Neuronal stem cell (in vitro differentiated cells): ENCODE measurements around the gene DUSP1.

Experiments
- DNase-seq: peaks from one replicate; pipeline ENCODE4 v3.0.0-alpha.2; 2013; ENCODE audit warnings: low spot score
- H2AFZ ChIP-seq: one replicate; pipeline ENCODE4 v1.6.1; 2013; ENCODE audit warnings: mild to moderate bottlenecking, low read length, inconsistent platforms
- H2AK5ac ChIP-seq: 2 replicates; pipeline ENCODE4 v1.6.1; 2013; ENCODE audit warnings: low read depth, mild to moderate bottlenecking, inconsistent platforms, low read length, moderate library complexity, mixed read lengths
- H2BK120ac ChIP-seq: 2 replicates; pipeline ENCODE4 v1.6.1; 2013; ENCODE audit warnings: low read depth, mild to moderate bottlenecking, inconsistent platforms, low read length, moderate library complexity, mixed read lengths
- H2BK12ac ChIP-seq: one replicate; pipeline ENCODE4 v1.6.1; 2013; ENCODE audit warnings: low read length, inconsistent platforms
- H2BK15ac ChIP-seq: 2 replicates; pipeline ENCODE4 v1.6.1; 2013; ENCODE audit warnings: mild to moderate bottlenecking, low read length, inconsistent platforms, mixed read lengths
- H2BK5ac ChIP-seq: one replicate; pipeline ENCODE4 v1.6.1; 2013; ENCODE audit warnings: inconsistent platforms, mild to moderate bottlenecking, low read length, moderate library complexity
- H3K14ac ChIP-seq: one replicate; pipeline ENCODE4 v1.6.1; 2013; ENCODE audit warnings: low read length, inconsistent platforms
- H3K18ac ChIP-seq: 2 replicates; pipeline ENCODE4 v1.6.1; 2013; ENCODE audit warnings: low read length, inconsistent platforms
- H3K23ac ChIP-seq: 2 replicates; pipeline ENCODE4 v1.6.1; 2013; ENCODE audit warnings: low read depth, mild to moderate bottlenecking, mixed read lengths, low read length, inconsistent platforms; ENCODE audit not compliant: poor library complexity
- H3K27ac ChIP-seq: replicated peaks from 3 replicates; pipeline ENCODE4 v1.5.1; 2013; ENCODE audit warnings: low read length, inconsistent platforms
- H3K27me3 ChIP-seq, 3 experiments: 2 replicates each; pipeline ENCODE4 v1.6.1; 2013; ENCODE audit warnings: low read length in 3 of 3, mild to moderate bottlenecking in 2 of 3, inconsistent platforms in 1 of 3, low read depth in 1 of 3, mixed read lengths in 1 of 3, moderate library complexity in 1 of 3; ENCODE audit not compliant: control insufficient read depth in 3 of 3, insufficient read depth in 3 of 3
- H3K36me3 ChIP-seq, 2 donors: replicated peaks in 1 of 2; 2 replicates each; pipeline ENCODE4 v1.6.1; 2013; ENCODE audit warnings: low read length in 2 of 2; ENCODE audit not compliant: control insufficient read depth in 2 of 2, insufficient read depth in 2 of 2
- H3K4ac ChIP-seq: 2 replicates; pipeline ENCODE4 v1.6.1; 2013; ENCODE audit warnings: inconsistent platforms, mild to moderate bottlenecking, low read length, moderate library complexity
- H3K4me1 ChIP-seq, 2 donors: 1 replicate in 1 of 2; 2 replicates in 1 of 2; pipeline ENCODE4 v1.6.1; 2013; ENCODE audit warnings: low read length in 2 of 2, low read depth in 1 of 2; ENCODE audit not compliant: control insufficient read depth in 2 of 2, insufficient read depth in 1 of 2
- H3K4me2 ChIP-seq: one replicate; pipeline ENCODE4 v1.6.1; 2013; ENCODE audit warnings: mild to moderate bottlenecking, low read length, inconsistent platforms; ENCODE audit not compliant: insufficient read depth, poor library complexity, severe bottlenecking
- H3K4me3 ChIP-seq, 2 donors: 2 replicates each; pipeline ENCODE4 v1.5.1; 2013; ENCODE audit warnings: low read length in 2 of 2, mild to moderate bottlenecking in 2 of 2, inconsistent platforms in 1 of 2, moderate library complexity in 1 of 2
- H3K79me1 ChIP-seq: one replicate; pipeline ENCODE4 v1.6.1; 2013; ENCODE audit warnings: low read depth, mild to moderate bottlenecking, inconsistent platforms, low read length, moderate library complexity
- H3K9ac ChIP-seq: one replicate; pipeline ENCODE4 v1.6.1; 2013; ENCODE audit warnings: mild to moderate bottlenecking, low read depth, low read length, inconsistent platforms; ENCODE audit not compliant: poor library complexity
- H3K9me3 ChIP-seq, 2 donors: replicated peaks in 1 of 2; 2 replicates each; pipeline versions ENCODE3 to v1.6.1; 2013; ENCODE audit warnings: low read length in 2 of 2, mild to moderate bottlenecking in 2 of 2, inconsistent platforms in 1 of 2, low read depth in 1 of 2, mixed read lengths in 1 of 2, moderate library complexity in 1 of 2; ENCODE audit not compliant: control insufficient read depth in 2 of 2, insufficient read depth in 1 of 2
- H4K8ac ChIP-seq: one replicate; pipeline ENCODE4 v1.6.1; 2013; ENCODE audit warnings: low read depth, mild to moderate bottlenecking, inconsistent platforms, low read length, moderate library complexity
- H4K91ac ChIP-seq: one replicate; pipeline ENCODE4 v1.6.1; 2013; ENCODE audit warnings: low read length, low read depth, mild to moderate bottlenecking, inconsistent platforms; ENCODE audit not compliant: poor library complexity
- WGBS, 2 donors: extraction: QIAGEN DNeasy Blood & Tissue Kit; methylation state at CpG; one replicate each; pipeline ENCODE4 v1.1.7; 2013; ENCODE audit warnings: missing lambda C conversion rate in 2 of 2, mixed read lengths in 1 of 2; ENCODE audit not compliant: insufficient read length in 2 of 2, insufficient replicate concordance in 1 of 2; ENCODE audit errors: extremely low coverage in 2 of 2; 5-methylcytosine and 5-hydroxymethylcytosine counted together

The DUSP1 gene

GRCh38 chr5:172768098-172768572 is 2.9 kb downstream of the DUSP1 start:
- Histone ChIP-seq H3K27me3 (peaks cover 0 to 2% (median 0%) of the 10 kb centered on the region in 3 experiments), H3K23ac (no peak overlapping the region), H3K18ac (no peak overlapping the region), H3K9ac (no peak overlapping the region), H3K4me3 (no peak overlapping the region), H3K27ac (no peak overlapping the region), H3K79me1 (no peaks in the 10 kb centered on the region), H2BK120ac (no peak overlapping the region), H4K91ac (no peak overlapping the region), H2BK5ac (no peak overlapping the region), H4K8ac (no peak overlapping the region), H3K36me3 (peaks cover 16 to 31% of the 10 kb centered on the region in 2 donors), H3K9me3 (peaks cover 0 to 3% of the 10 kb centered on the region in 2 donors), H3K14ac (no peak overlapping the region), H3K4me1 (peaks cover 21 to 35% of the 10 kb centered on the region in 2 donors), H2AFZ (no peak overlapping the region), H3K4ac (no peak overlapping the region), H2BK15ac (no peak overlapping the region), H3K4me2 (no peak overlapping the region), H2AK5ac (no peak overlapping the region), H2BK12ac (no peak overlapping the region)
- no peak for DNase-seq
- WGBS, 2 donors: no CpG with 5 or more reads among the region's 5 CpGs

DNA sequence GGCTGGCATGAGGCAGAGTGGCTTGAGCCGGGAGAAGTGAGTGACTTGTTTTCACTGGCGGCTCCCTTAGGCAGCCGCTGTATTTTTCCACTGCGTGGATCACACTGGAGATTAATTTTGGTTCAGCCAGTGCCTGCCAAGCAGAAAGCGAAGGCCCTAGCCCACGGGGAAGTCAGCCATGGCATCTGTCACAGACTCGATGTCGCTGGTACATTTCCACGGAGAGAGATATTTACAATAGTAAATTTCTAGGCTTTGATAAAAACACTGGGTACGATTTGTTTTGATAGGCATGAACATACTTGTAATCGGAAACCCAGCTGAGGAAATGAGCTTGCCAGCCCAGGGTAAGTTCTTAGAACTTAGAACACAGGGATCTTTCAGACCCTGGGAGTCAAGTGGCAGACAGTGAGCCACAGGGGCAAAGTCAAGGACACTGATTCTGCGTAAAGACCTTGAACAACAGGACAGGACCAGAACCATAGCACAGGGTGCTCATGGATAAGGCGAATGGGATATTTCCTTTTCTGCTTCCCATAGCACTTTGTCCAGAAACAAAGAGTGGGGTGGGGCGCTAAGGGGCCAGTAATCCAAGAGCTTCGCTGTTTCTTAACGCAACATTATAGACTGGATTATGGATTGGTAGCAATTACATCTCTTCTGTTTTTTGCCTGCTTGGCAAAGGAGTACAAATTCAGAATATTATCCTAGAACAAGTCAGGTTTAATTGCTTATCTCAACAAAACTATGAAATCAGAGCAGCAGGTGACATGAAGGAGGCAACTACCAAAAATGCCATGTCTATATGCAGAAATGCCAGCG is 4.5 kb downstream of the DUSP1 start:
- peaks cover 16 to 31% of the 10 kb centered on the region in 2 donors for H3K36me3 ChIP-seq
- no peak overlapping the region for H2BK15ac ChIP-seq
- DNase-seq: no peak
- no peak overlapping the region for H3K9ac ChIP-seq
- no peak overlapping the region for H4K8ac ChIP-seq
- H2BK12ac ChIP-seq: no peak overlapping the region
- no peak overlapping the region for H3K4me3 ChIP-seq
- H2AK5ac ChIP-seq: no peak overlapping the region
- H3K9me3 ChIP-seq: peaks cover 0 to 3% of the 10 kb centered on the region in 2 donors
- H3K27me3 ChIP-seq: no peaks in the 10 kb centered on the region
- WGBS, 2 donors: no CpG with 5 or more reads among the region's 17 CpGs
- H3K4me2 ChIP-seq: no peak overlapping the region
- H4K91ac ChIP-seq: no peak overlapping the region
- no peak overlapping the region for H3K23ac ChIP-seq
- peak overlapping the region; percentile 4 for H3K27ac ChIP-seq
- no peak overlapping the region for H3K14ac ChIP-seq
- no peak overlapping the region for H2BK120ac ChIP-seq
- no peaks in the 10 kb centered on the region for H3K79me1 ChIP-seq
- H3K18ac ChIP-seq: no peak overlapping the region
- H3K4ac ChIP-seq: no peak overlapping the region
- peaks cover 19 to 32% of the 10 kb centered on the region in 2 donors for H3K4me1 ChIP-seq
- no peak overlapping the region for H2BK5ac ChIP-seq
- H2AFZ ChIP-seq: no peak overlapping the region

DNA sequence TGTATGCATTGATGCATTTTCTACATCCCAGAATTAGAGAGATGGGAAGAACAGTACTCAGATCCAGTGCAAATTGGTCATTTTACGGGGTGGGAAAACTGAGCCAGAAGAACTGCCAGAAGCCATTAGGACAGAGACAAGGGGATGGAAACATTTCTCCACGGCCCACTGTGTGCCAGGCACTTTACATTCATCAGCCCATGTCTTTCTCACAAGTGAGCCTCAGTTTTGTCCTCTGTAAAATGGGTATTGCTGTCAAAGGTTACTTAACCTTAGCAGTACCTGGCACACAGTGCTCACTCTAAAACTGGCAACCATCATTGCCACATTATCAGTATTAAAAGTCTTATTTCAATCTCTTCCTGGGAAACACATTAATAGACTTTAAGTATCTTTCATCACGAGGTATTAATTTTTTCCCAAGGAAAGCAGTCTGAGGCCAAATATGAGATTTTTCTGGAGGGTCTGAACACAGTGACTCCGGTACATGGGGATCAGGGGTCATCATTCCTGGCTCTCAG is 5.2 kb downstream of the DUSP1 start:
- Histone ChIP-seq H3K14ac (no peak overlapping the region), H2BK120ac (no peak overlapping the region), H3K36me3 (peaks cover 16 to 31% of the 10 kb centered on the region in 2 donors), H3K4me1 (peaks cover 19 to 32% of the 10 kb centered on the region in 2 donors), H3K18ac (no peak overlapping the region), H2BK15ac (no peak overlapping the region), H4K91ac (no peak overlapping the region), H3K27ac (peak overlapping the region; percentile 76), H3K4ac (no peak overlapping the region), H2BK5ac (no peak overlapping the region), H2AFZ (peak overlapping the region; percentile 50), H2AK5ac (no peak overlapping the region), H3K4me3 (peak overlapping the region in 1 of 2 donors; percentile 32), H2BK12ac (no peak overlapping the region), H3K9ac (no peak overlapping the region), H3K27me3 (no peaks in the 10 kb centered on the region), H3K4me2 (peak overlapping the region; percentile 58), H3K9me3 (peaks cover 0 to 3% of the 10 kb centered on the region in 2 donors), H4K8ac (no peak overlapping the region), H3K23ac (no peak overlapping the region), H3K79me1 (no peaks in the 10 kb centered on the region)
- no peak for DNase-seq
- no CpG with 5 or more reads among the region's 4 CpGs for WGBS, 2 donors
